ENCODE data around the gene HMX2.

Gene HMX2

GRCh38 chr10:123146013-123146893, 1.7 kb upstream of the HMX2 start:
- Histone ChIP-seq H2BK15ac (ENCODE audit: low read depth, poor library complexity, severe bottlenecking) (no peak overlapping the region), H3K36me3 (ENCODE audit: control insufficient read depth in 1 of 2, insufficient read depth in 2 of 2, low read depth in 1 of 2, low read length in 2 of 2) (no peaks in the 10 kb centered on the region), H3K4me3 (ENCODE audit: insufficient read depth in 1 of 2, low read depth in 1 of 2, low read length in 2 of 2) (no peak overlapping the region), H3K27ac (ENCODE audit: low read length, poor library complexity, severe bottlenecking) (no peak overlapping the region), H3K4ac (ENCODE audit: low read depth in 1 of 2, low read length in 2 of 2) (no peak overlapping the region), H3K9ac (ENCODE audit: low read length) (no peak overlapping the region), H2BK5ac (ENCODE audit: low read depth, low read length, poor library complexity, severe bottlenecking) (no peak overlapping the region), H4K8ac (ENCODE audit: low read length) (peak overlapping the region; percentile 7), H2AFZ (ENCODE audit: low read depth, low read length) (peak overlapping the region; percentile 20), H3K14ac (ENCODE audit: low read length in 2 of 2) (no peak overlapping the region), H3K79me1 (replicated peaks; ENCODE audit: low read length, poor library complexity, severe bottlenecking) (no peaks in the 10 kb centered on the region), H3K9me3 (ENCODE audit: control insufficient read depth, low read length) (peaks cover 6% of the 10 kb centered on the region), H2BK12ac (ENCODE audit: low read length in 2 of 2) (no peak overlapping the region), H4K91ac (ENCODE audit: low read length) (no peak overlapping the region), H3K4me2 (ENCODE audit: low read length, poor library complexity, severe bottlenecking) (no peak overlapping the region), H2BK120ac (ENCODE audit: low read depth, low read length) (no peak overlapping the region), H3K18ac (ENCODE audit: low read depth in 1 of 2, low read length in 2 of 2) (no peak overlapping the region), H2AK5ac (ENCODE audit: low read length, severe bottlenecking) (no peak overlapping the region), H3K4me1 (ENCODE audit: control insufficient read depth, insufficient read depth, low read depth, low read length) (peaks cover 44% of the 10 kb centered on the region), H3K27me3 (ENCODE audit: control insufficient read depth in 1 of 2, insufficient read depth in 1 of 2, low read length in 2 of 2) (peaks cover 98% of the 10 kb centered on the region in 2 experiments), H3K23ac (ENCODE audit: low read length in 2 of 2) (no peak overlapping the region)
- WGBS: 6% methylated on average over 59 of the region's 59 CpGs
- no peak for DNase-seq

- 13% methylated on average over 20 of the region's 24 CpGs for WGBS
- no peak overlapping the region for H2BK5ac ChIP-seq (ENCODE audit: low read depth, low read length, poor library complexity, severe bottlenecking)
These were observed 872 bp upstream of the HMX2 start for GRCh38 chr10:123146894-123147634.

DNA sequence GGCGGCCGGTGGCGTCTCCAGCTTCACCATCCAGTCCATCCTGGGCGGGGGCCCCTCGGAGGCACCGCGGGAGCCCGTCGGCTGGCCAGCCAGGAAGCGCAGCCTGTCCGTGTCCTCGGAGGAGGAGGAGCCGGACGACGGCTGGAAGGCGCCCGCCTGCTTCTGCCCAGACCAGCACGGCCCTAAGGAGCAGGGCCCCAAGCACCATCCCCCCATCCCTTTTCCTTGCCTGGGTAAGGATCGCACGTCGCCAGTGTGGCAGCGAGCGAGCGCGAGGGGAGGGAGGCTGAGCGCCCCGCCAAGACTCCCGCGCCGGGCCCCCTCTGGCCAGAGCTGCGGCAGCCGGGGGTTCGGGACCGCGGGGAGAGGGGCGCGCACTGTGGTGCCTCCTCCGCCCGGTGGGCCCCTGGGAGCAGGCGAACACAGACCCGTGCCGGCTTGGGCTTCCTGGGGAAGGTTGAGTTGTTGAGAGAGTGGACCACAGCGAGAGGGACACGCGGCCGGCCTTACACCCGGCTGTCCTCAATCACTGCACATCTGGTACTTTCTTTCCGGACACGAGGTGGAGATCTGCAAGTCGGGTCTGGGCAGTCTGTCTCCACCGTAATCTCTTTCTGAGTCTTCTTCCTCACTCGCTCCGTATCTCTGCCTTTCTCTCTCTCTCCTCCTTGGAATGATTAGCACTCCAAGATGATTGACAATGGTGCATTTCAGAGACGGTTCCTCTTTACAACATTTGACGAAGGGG, 652 bp downstream of the HMX2 start:
- peak; percentile 20 for DNase-seq
- Histone ChIP-seq H3K4ac (ENCODE audit: low read depth in 1 of 2, low read length in 2 of 2) (no peak overlapping the region), H3K27ac (ENCODE audit: low read length, poor library complexity, severe bottlenecking) (no peak overlapping the region), H3K27me3 (ENCODE audit: control insufficient read depth in 1 of 2, insufficient read depth in 1 of 2, low read length in 2 of 2) (peaks cover 92% of the 10 kb centered on the region in 2 experiments), H4K91ac (ENCODE audit: low read length) (no peak overlapping the region), H3K18ac (ENCODE audit: low read depth in 1 of 2, low read length in 2 of 2) (no peak overlapping the region), H3K9me3 (ENCODE audit: control insufficient read depth, low read length) (no peaks in the 10 kb centered on the region), H3K36me3 (ENCODE audit: control insufficient read depth in 1 of 2, insufficient read depth in 2 of 2, low read depth in 1 of 2, low read length in 2 of 2) (no peaks in the 10 kb centered on the region), H2BK15ac (ENCODE audit: low read depth, poor library complexity, severe bottlenecking) (no peak overlapping the region), H3K4me2 (ENCODE audit: low read length, poor library complexity, severe bottlenecking) (peak overlapping the region; percentile 18), H2BK5ac (ENCODE audit: low read depth, low read length, poor library complexity, severe bottlenecking) (no peak overlapping the region), H3K4me3 (ENCODE audit: insufficient read depth in 1 of 2, low read depth in 1 of 2, low read length in 2 of 2) (no peak overlapping the region), H3K9ac (ENCODE audit: low read length) (no peak overlapping the region), H2AK5ac (ENCODE audit: low read length, severe bottlenecking) (no peak overlapping the region), H2AFZ (ENCODE audit: low read depth, low read length) (no peak overlapping the region), H4K8ac (ENCODE audit: low read length) (no peak overlapping the region), H2BK12ac (ENCODE audit: low read length in 2 of 2) (no peak overlapping the region), H3K14ac (ENCODE audit: low read length in 2 of 2) (no peak overlapping the region), H3K79me1 (replicated peaks; ENCODE audit: low read length, poor library complexity, severe bottlenecking) (no peaks in the 10 kb centered on the region), H3K23ac (ENCODE audit: low read length in 2 of 2) (no peak overlapping the region), H3K4me1 (ENCODE audit: control insufficient read depth, insufficient read depth, low read depth, low read length) (peaks cover 42% of the 10 kb centered on the region), H2BK120ac (ENCODE audit: low read depth, low read length) (no peak overlapping the region)
- under 1% methylated on average over 48 of the region's 55 CpGs for WGBS

More at GRCh38 chr10:123146894-123147634, 872 bp upstream of the HMX2 start:
- H4K8ac ChIP-seq (ENCODE audit: low read length): no peak overlapping the region
- H4K91ac ChIP-seq (ENCODE audit: low read length): no peak overlapping the region
- H3K18ac ChIP-seq (ENCODE audit: low read depth in 1 of 2, low read length in 2 of 2): no peak overlapping the region
- H2AK5ac ChIP-seq (ENCODE audit: low read length, severe bottlenecking): no peak overlapping the region
- H3K9ac ChIP-seq (ENCODE audit: low read length): no peak overlapping the region
- no peak for DNase-seq
- no peak overlapping the region for H3K4me3 ChIP-seq (ENCODE audit: insufficient read depth in 1 of 2, low read depth in 1 of 2, low read length in 2 of 2)
- no peaks in the 10 kb centered on the region for H3K9me3 ChIP-seq (ENCODE audit: control insufficient read depth, low read length)
- no peak overlapping the region for H3K27ac ChIP-seq (ENCODE audit: low read length, poor library complexity, severe bottlenecking)
- no peak overlapping the region for H2BK120ac ChIP-seq (ENCODE audit: low read depth, low read length)
- no peak overlapping the region for H3K4me2 ChIP-seq (ENCODE audit: low read length, poor library complexity, severe bottlenecking)
- H3K27me3 ChIP-seq (ENCODE audit: control insufficient read depth in 1 of 2, insufficient read depth in 1 of 2, low read length in 2 of 2): peaks cover 98% of the 10 kb centered on the region in 2 experiments
- H3K36me3 ChIP-seq (ENCODE audit: control insufficient read depth in 1 of 2, insufficient read depth in 2 of 2, low read depth in 1 of 2, low read length in 2 of 2): no peaks in the 10 kb centered on the region
- H3K79me1 ChIP-seq (replicated peaks; ENCODE audit: low read length, poor library complexity, severe bottlenecking): no peaks in the 10 kb centered on the region
- no peak overlapping the region for H3K14ac ChIP-seq (ENCODE audit: low read length in 2 of 2)
- no peak overlapping the region for H2AFZ ChIP-seq (ENCODE audit: low read depth, low read length)
- no peak overlapping the region for H3K23ac ChIP-seq (ENCODE audit: low read length in 2 of 2)
- H3K4ac ChIP-seq (ENCODE audit: low read depth in 1 of 2, low read length in 2 of 2): no peak overlapping the region
- no peak overlapping the region for H2BK15ac ChIP-seq (ENCODE audit: low read depth, poor library complexity, severe bottlenecking)
- H2BK12ac ChIP-seq (ENCODE audit: low read length in 2 of 2): no peak overlapping the region
- H3K4me1 ChIP-seq (ENCODE audit: control insufficient read depth, insufficient read depth, low read depth, low read length): peaks cover 47% of the 10 kb centered on the region

Measured in mesenchymal stem cell (in vitro differentiated cells and primary cell).